ENCODE measurements around the gene CDC42SE2.

- TF ChIP-seq CTCF (IDR thresholded peaks at IDR 0.05) (no peak), POLR2A (IDR thresholded peaks at IDR 0.05) (no peak)
Observed at GRCh38 chr5:131299465-131299864, 35.6 kb downstream of the CDC42SE2 start.

All from right lobe of liver (tissue), 4 donors.